CD1c-positive myeloid dendritic cell (primary cell): ENCODE measurements around the gene TIFAB.

ENCODE experiments used
- DNase-seq: peaks from one replicate; pipeline ENCODE4 v3.0.0-alpha.2; 2016; ENCODE audit errors: extremely low spot score

Gene TIFAB

DNA sequence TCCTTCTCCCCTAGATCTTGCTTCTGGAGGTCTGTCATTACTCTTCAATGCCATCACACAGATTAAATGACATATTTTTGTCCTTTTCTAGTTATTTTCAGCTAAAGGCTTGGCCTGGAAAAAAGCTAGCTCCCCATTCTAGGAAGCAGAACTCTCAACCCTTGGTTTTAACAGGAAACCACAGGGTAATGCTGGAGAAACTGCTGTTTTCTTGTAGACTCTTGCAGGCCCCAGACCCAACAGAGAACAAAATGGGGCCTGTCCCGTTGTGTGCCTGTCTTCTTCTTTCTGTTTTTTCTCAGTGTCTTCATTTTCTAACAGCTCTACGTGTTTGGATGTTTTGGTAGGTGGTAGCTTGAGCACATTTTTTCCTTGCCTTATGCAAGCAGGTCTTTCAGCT is 26.5 kb downstream of the TIFAB start:
- DNase-seq = peak; percentile 28

- DNase-seq = no peak
These were observed 28.3 kb downstream of the TIFAB start for GRCh38 chr5:135423846-135424168.

DNA sequence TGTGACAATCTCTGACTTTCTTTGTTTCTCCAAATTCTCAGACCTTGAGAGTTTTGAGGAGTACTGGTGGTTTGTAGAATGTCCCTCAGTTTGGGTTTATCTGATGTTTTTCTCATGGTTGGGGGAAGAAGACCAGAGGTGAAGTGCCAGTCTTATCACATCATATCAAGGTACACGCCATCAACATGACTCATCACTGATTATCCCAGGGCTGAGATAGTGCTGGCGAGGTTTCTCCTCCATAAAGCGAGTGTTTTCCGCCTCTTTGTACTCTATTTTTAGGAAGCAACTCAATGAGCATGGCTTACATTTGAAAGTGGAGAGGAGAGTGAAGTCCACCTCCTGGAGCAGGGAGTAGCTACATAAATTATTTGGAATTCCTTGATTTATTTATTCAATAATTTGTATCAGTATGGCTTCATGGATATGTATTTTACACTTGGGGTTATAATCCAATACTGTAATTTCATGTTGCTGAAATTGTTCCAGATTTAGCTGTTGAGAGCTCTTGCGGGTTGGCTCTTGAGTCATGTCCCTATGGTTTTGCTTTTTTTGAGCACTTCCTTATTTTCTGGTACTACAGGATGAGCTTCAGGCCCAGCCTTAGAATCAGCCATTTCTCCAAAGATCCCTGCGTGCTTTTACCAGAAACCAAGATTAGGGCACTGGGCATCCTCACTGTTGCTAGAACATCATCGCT is 28.9 kb downstream of the TIFAB start:
- DNase-seq = peak; percentile 74

DNA sequence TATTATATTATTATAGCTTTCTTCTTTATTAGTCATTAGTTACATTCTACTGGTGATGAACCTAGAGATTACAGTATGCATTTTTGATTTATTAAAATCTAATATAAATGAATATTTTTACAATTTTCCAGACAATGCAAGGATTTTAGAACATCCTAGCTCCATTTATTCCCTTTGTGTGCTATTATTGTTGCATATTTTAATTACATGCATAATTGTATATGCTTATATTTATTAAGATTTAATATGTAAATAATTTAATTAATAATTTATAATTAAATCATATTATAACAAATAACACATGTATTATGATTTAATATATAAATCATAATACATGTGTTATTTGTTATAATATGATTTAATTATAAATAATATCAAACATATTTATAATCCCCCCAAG is 29.7 kb downstream of the TIFAB start:
- DNase-seq = no peak

GRCh38 chr5:135417083-135417482 is 35.1 kb downstream of the TIFAB start:
- no peak for DNase-seq

- no peak for DNase-seq
These were observed 47.1 kb downstream of the TIFAB start for GRCh38 chr5:135405082-135405481.

DNA sequence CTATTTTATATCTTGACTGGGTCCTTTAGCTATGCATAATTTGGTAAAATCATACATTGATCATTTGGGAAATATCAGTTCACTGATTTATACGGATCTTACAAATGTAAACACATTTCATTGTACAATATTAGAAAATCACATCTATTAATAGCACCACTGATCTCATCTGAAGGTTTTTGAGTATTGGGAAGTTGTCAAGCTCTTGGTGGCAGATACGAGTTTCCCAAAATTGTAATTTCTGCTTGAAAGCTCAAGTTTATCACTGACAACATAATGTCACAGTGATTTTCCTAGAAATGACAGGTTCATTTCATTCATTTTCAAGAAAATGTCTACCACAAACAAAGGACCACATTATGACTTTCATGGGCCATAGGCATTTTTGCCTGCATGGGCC is 50.1 kb downstream of the TIFAB start:
- DNase-seq = no peak

GRCh38 chr5:135400866-135401265 is 51.3 kb downstream of the TIFAB start:
- DNase-seq = no peak

DNA sequence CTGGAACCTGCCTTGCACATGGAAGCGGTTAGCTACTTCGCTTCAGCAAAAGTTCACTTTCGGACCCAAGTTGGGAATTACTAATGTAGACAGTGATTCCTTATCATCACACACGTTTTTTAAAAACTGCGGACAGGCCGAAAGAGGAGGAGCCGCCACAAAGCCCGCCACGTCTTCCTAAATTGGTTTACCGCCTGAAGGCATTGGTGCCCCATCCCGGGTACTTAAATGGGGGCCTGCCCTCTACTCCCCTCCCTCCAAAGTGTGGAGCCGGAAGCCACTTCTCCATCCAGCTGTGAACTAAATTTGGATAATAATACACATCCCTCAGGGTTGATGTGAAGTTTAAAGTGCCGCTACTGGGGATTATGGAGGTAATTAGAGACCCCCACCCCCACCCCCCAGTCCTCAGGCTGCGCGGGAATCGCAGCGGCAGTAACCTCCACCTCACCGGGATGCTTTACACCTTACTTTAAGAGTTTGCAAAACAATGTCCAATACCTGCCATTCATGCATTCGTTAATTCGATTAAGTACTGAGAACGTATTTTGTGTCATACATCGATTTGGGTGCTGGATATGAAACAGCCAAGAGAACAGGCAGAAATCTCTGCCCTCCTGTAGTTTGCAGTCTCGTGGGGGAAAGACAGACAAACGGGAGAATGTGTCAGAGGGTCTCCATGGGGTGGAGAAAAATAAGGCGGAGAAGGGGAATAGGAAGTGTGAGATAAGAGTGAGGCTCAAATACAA is 52.2 kb downstream of the TIFAB start:
- no peak for DNase-seq

- DNase-seq = peak; percentile 95
These were observed 53.0 kb downstream of the TIFAB start, which contains the start of gene MACROH2A1 for GRCh38 chr5:135398855-135399793. TSS of gene MACROH2A1 (minus strand) at chr5:135399231. CDS start at chr5:135389093, 10,138 bp downstream.

DNA sequence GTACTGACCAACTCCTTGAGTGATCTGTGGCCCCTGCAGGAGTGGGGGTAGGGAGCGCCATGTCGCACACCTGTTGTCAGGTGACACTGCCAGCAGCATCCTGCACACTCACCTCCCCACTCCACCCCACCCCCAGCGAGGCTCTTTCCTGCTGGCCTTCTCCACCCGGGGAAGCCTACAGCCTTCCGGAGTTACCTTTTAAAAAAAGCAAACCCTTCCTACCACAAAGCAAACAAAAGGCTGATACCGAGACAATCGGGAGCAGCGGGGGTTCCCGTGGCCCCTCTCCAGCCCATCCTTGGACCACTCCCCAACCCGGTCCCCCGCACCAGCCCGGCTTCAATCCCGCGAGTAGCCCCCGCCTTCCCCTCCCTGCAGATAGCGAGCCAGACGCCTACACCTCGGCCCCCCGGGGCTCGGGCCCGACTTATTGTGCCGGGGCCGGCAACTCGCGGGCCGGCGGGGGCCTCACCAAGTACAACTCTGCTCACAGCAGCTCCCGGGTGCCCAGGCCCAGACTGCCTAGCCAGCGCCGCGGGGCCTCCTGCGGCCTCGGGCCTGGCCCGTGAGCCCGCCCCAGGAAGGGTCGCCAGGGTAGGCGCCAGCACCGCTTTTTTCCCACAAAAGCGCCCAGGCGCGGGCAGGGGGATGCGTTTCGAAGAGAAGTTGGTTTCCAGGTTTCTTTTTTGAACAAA is 53.8 kb downstream of the TIFAB start:
- no peak for DNase-seq
